Measurements from ENCODE around the gene VIPR1. TPM values are rescaled to one million over a fixed set of nuclear protein-coding genes. Genes with fewer than 3 reads are reported as not detected.

The VIPR1 gene
- total and polyA plus RNA-seq, 2 donors (not counting 1 experiment from before 2014, with no cell fraction given), result 0.79 to 5.8 TPM

DNA sequence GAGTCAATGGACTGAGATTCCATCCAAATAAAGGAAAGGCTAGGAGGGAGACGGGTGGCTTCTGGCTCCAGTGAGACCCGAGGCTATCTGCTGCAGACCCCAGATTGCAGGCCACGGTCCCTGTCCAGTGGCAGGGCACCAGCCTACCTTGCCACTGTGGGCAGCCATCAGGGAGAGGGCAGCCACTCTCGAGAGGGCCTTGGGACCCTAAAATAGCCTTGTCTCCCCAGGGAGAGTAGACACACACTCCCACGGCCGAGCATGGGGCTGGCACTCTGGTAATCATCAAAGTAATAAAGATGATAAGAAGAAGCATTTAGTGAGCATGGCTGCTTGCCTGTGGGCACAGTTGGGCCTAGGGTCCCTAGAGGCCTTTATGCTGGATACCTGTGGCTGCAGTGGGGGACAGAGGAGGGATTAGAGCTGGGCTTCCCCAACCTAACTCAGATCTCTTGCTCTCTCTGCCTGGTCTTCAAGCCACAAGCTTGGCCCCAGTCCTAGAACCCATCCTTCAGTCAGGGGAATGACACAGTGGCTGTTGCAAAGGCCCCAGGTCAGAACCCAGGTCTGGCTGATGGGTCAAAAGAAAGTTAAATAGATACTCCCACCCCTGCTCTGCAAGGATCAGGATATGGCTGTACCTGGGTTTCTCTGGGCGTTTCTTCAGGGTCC, 9.2 kb upstream of the VIPR1 start:
- peaks cover 36 to 44% of the 10 kb centered on the region in 2 donors for H3K4me1 ChIP-seq (ENCODE audit: control insufficient read depth in 2 of 2, insufficient read depth in 2 of 2, low read length in 2 of 2)
- H4K20me1 ChIP-seq (ENCODE audit: control insufficient read depth, insufficient read depth, low read length, poor library complexity, severe bottlenecking), result no peaks in the 10 kb centered on the region
- H3K36me3 ChIP-seq (replicated peaks in 1 of 2; ENCODE audit: control extremely low read depth in 1 of 2, control insufficient read depth in 1 of 2, extremely low read depth in 1 of 2, insufficient read depth in 2 of 2, low read length in 1 of 2), result no peaks in the 10 kb centered on the region
- Mint-ChIP-seq H3K27ac (peak overlapping the region; percentile 70), H3K27me3 (peaks cover 8% of the 10 kb centered on the region), H3K4me1 (peaks cover 45% of the 10 kb centered on the region), H3K4me3 (no peak overlapping the region), H3K9me3 (ENCODE audit: insufficient read depth) (no peaks in the 10 kb centered on the region)
- H3K79me2 ChIP-seq (ENCODE audit: control insufficient read depth, insufficient read depth, low read length), result no peaks in the 10 kb centered on the region
- ChIA-PET CTCF (no interaction called here), POLR2A (no interaction called here)
- no peaks in the 10 kb centered on the region for H3K9me3 ChIP-seq (ENCODE audit: control extremely low read depth in 1 of 3, control insufficient read depth in 2 of 3, insufficient read depth in 1 of 3, low read length in 2 of 3)
- H3K9ac ChIP-seq (ENCODE audit: low read length), result no peak overlapping the region
- intact Hi-C loops (cut with micrococcal nuclease), result no loop called here
- H3K27me3 ChIP-seq (replicated peaks in 1 of 4; ENCODE audit: control extremely low read depth in 1 of 4, control insufficient read depth in 3 of 4, insufficient read depth in 4 of 4, low read length in 3 of 4), result peaks cover 0 to 4% (median 0%) of the 10 kb centered on the region in 4 experiments
- ATAC-seq (ENCODE audit: low read depth) (no peak), DNase-seq (no peak)
- H3K4me2 ChIP-seq (replicated peaks; ENCODE audit: low read depth, low read length, poor library complexity, severe bottlenecking), result peak overlapping the region; percentile 35
- H2AFZ ChIP-seq (ENCODE audit: insufficient read depth, low read depth, low read length, poor library complexity, severe bottlenecking), result peak overlapping the region; percentile 22
- TF ChIP-seq EZH2 (IDR thresholded peaks at IDR 0.05; ENCODE audit: borderline replicate concordance, insufficient read depth, low read depth, low read length, poor library complexity, severe bottlenecking), result no peak
- TF ChIP-seq, protein P1, sequence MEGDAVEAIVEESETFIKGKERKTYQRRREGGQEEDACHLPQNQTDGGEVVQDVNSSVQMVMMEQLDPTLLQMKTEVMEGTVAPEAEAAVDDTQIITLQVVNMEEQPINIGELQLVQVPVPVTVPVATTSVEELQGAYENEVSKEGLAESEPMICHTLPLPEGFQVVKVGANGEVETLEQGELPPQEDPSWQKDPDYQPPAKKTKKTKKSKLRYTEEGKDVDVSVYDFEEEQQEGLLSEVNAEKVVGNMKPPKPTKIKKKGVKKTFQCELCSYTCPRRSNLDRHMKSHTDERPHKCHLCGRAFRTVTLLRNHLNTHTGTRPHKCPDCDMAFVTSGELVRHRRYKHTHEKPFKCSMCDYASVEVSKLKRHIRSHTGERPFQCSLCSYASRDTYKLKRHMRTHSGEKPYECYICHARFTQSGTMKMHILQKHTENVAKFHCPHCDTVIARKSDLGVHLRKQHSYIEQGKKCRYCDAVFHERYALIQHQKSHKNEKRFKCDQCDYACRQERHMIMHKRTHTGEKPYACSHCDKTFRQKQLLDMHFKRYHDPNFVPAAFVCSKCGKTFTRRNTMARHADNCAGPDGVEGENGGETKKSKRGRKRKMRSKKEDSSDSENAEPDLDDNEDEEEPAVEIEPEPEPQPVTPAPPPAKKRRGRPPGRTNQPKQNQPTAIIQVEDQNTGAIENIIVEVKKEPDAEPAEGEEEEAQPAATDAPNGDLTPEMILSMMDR (IDR thresholded peaks at IDR 0.05), result no peak
- H3K27ac ChIP-seq (ENCODE audit: low read length in 2 of 2), result no peak overlapping the region
- H3K4me3 ChIP-seq (ENCODE audit: control extremely low read depth in 1 of 5, extremely low read depth in 1 of 5, insufficient read depth in 1 of 5, low read depth in 2 of 5, low read length in 4 of 5), result no peak overlapping the region
- 75% methylated on average over 7 of the region's 7 CpGs for WGBS (ENCODE audit: insufficient coverage)

DNA sequence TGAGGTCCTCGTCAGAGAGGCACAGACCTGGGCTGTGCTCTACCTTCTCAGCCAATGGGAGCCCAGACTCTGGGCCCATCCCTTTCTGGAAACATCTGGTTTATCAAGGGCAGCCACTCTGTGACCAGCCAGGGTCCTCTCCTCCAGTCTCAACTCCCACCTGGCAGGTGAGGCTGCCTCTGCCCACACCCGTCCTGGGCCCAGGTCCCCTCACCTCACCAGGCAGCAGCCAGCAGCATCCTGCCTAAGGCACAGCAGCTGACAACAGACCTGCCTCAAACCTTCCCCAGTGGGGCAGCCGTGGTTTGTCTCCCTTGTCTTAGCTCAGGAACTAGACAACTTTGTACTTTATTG, 8.7 kb upstream of the VIPR1 start:
- Histone ChIP-seq H3K79me2 (ENCODE audit: control insufficient read depth, insufficient read depth, low read length) (no peaks in the 10 kb centered on the region), H3K4me1 (ENCODE audit: control insufficient read depth in 2 of 2, insufficient read depth in 2 of 2, low read length in 2 of 2) (peaks cover 36 to 44% of the 10 kb centered on the region in 2 donors), H2AFZ (ENCODE audit: insufficient read depth, low read depth, low read length, poor library complexity, severe bottlenecking) (peak overlapping the region; percentile 22), H3K27me3 (replicated peaks in 1 of 4; ENCODE audit: control extremely low read depth in 1 of 4, control insufficient read depth in 3 of 4, insufficient read depth in 4 of 4, low read length in 3 of 4) (peaks cover 0 to 7% (median under 1%) of the 10 kb centered on the region in 4 experiments), H3K36me3 (replicated peaks in 1 of 2; ENCODE audit: control extremely low read depth in 1 of 2, control insufficient read depth in 1 of 2, extremely low read depth in 1 of 2, insufficient read depth in 2 of 2, low read length in 1 of 2) (no peaks in the 10 kb centered on the region), H3K4me2 (replicated peaks; ENCODE audit: low read depth, low read length, poor library complexity, severe bottlenecking) (no peak overlapping the region), H3K9ac (ENCODE audit: low read length) (no peak overlapping the region), H3K4me3 (ENCODE audit: control extremely low read depth in 1 of 5, extremely low read depth in 1 of 5, insufficient read depth in 1 of 5, low read depth in 2 of 5, low read length in 4 of 5) (no peak overlapping the region), H4K20me1 (ENCODE audit: control insufficient read depth, insufficient read depth, low read length, poor library complexity, severe bottlenecking) (no peaks in the 10 kb centered on the region), H3K27ac (ENCODE audit: low read length in 2 of 2) (no peak overlapping the region), H3K9me3 (ENCODE audit: control extremely low read depth in 1 of 3, control insufficient read depth in 2 of 3, insufficient read depth in 1 of 3, low read length in 2 of 3) (no peaks in the 10 kb centered on the region)
- WGBS (ENCODE audit: insufficient coverage), result 89% methylated on average over 1 of the region's 3 CpGs
- Mint-ChIP-seq H3K4me1 (peaks cover 43% of the 10 kb centered on the region), H3K4me3 (no peak overlapping the region), H3K9me3 (ENCODE audit: insufficient read depth) (no peaks in the 10 kb centered on the region), H3K27ac (peak overlapping the region; percentile 70), H3K27me3 (peaks cover 14% of the 10 kb centered on the region)
- POLR2A ChIA-PET, result no interaction called here
- no peak for TF ChIP-seq EZH2 (IDR thresholded peaks at IDR 0.05; ENCODE audit: borderline replicate concordance, insufficient read depth, low read depth, low read length, poor library complexity, severe bottlenecking)
- TF ChIP-seq, protein P1 (IDR thresholded peaks at IDR 0.05), result no peak
- intact Hi-C loops (cut with micrococcal nuclease), result no loop called here
- DNase-seq (no peak), ATAC-seq (ENCODE audit: low read depth) (no peak)
- CTCF ChIA-PET, result no interaction called here
